Heart left ventricle (tissue), 16 donors: Measurements from ENCODE around the gene SCAMP1. TPM values are rescaled to one million over a fixed set of nuclear protein-coding genes. Genes with fewer than 3 reads are reported as not detected.
A peak's percentile ranks its signal among the peaks of the same experiment; 100 is the strongest.

Experiments
- ATAC-seq, 4 donors: fragments of 200-7000 bp; cut with Tn5 transposase; one replicate each; pipeline ENCODE4 v1.9.1; 2020 to 2022; ENCODE audit warnings: moderate library complexity in 4 of 4, mild to moderate bottlenecking in 3 of 4, moderate number of reproducible peaks in 1 of 4
- DNase-seq, 5 donors: peaks; one replicate each; pipeline ENCODE4 v3.0.0-alpha.2; 2020
- H3K27ac ChIP-seq, 12 donors: fragments of 200-600 bp; sonication (generic) in 4 of 12; one replicate each; pipeline versions ENCODE4 v1.5.0 to v1.8.0; 2016 to 2022; ENCODE audit warnings: mild to moderate bottlenecking in 2 of 12
- H3K27me3 ChIP-seq, 9 donors: fragments of 200-600 bp; sonication (generic) in 2 of 9; one replicate each; pipeline versions ENCODE4 v1.5.1 to v1.8.0; 2016 to 2022; ENCODE audit warnings: mild to moderate bottlenecking in 3 of 9
- H3K36me3 ChIP-seq, 9 donors: fragments of 200-600 bp; sonication (generic) in 2 of 9; one replicate each; pipeline versions ENCODE4 v1.5.0 to v1.8.0; 2018 to 2022; ENCODE audit warnings: mild to moderate bottlenecking in 2 of 9
- H3K4me1 ChIP-seq, 12 donors: fragments of 200-600 bp; sonication (generic) in 4 of 12; one replicate each; pipeline versions ENCODE4 v1.5.0 to v1.8.0; 2016 to 2022; ENCODE audit warnings: mild to moderate bottlenecking in 3 of 12
- H3K4me3 ChIP-seq, 12 donors: fragments of 200-600 bp; sonication (generic) in 4 of 12; one replicate each; pipeline versions ENCODE4 v1.5.0 to v1.8.0; 2017 to 2022; ENCODE audit warnings: mild to moderate bottlenecking in 9 of 12, moderate library complexity in 4 of 12
- H3K9me3 ChIP-seq, 12 donors: fragments of 200-600 bp; sonication (generic) in 4 of 12; one replicate each; pipeline versions ENCODE4 v1.5.0 to v1.8.0; 2016 to 2022; ENCODE audit warnings: mild to moderate bottlenecking in 1 of 12
- POLR2A ChIP-seq, 2 donors: fragments of 450-650 bp; IDR thresholded peaks; one replicate each; pipeline ENCODE4 v1.6.1; 2017; ENCODE audit warnings: antibody characterized with exemption in 2 of 2, mild to moderate bottlenecking in 2 of 2, moderate library complexity in 2 of 2
- WGBS, 4 donors: extraction: QIAGEN DNeasy Blood & Tissue Kit in 2 of 4; methylation state at CpG; one replicate each; pipeline versions ENCODE4 v1.1.5 to v1.1.7; 2013 to 2018; 5-methylcytosine and 5-hydroxymethylcytosine counted together
- intact Hi-C, 10 donors: fragments of 100-400 bp; cut with DNase I; formaldehyde crosslinking; loops; one replicate each; pipeline versions ENCODE4 v1.11.1 to v1.14.2; 2022
- polyA plus RNA-seq, 2 donors: library from polyadenylated mRNA; stranded (reverse); fragments of 200-250 nt; gene quantifications; one replicate each; pipeline ENCODE4 v1.2.3, GENCODE V29; 2013
- total RNA-seq, 9 donors: library from RNA; depleted of rRNA in 2 of 9; stranded (reverse); fragments of >200 nt in 2 of 9; fragmentation: NEBNext Ultra II Directional in 3 of 9; extraction: Animal tissue kit (Norgen Biotek cat#: 25700) in 3 of 9; gene quantifications; one replicate each; pipeline versions ENCODE4 v1.1.0 to v1.2.4, GENCODE V29; 2016 to 2023
- TF ChIP-seq, protein P1 (sequence below), 12 donors: fragments of 200-600 bp; sonication (generic) in 4 of 12; IDR thresholded peaks; one replicate each; pipeline versions ENCODE4 v1.5.0 to v1.8.0; 2018 to 2022; ENCODE audit warnings: antibody characterized with exemption in 12 of 12, mild to moderate bottlenecking in 5 of 12
- donor health status: ischemic (EF 13 %, LVEDD 7.1; RV severe dilation, severe dysfunction).
- donor health status: healthy with polysubstance abuse.
- donor health status: DM: no; HTN: yes; CAD: no.
- donor health status: DM: no; HTN: no; CAD: no.
- donor health status: ischemic (EF 25% LVEDD 6.9; RV normal size, moderate dysfunction).
- donor health status: ischemic (EF 25% LVEDD 5.7; RV mildly dilated, moderate dysfunction).
- donor health status: healthy.
- donor health status: DM: yes; HTN: yes; CAD: no.
- donor health status: ischemic (EF 35%, LVEDD 5.7; RV mildly dilated, moderate dysfunction).
- donor health status: nonischemic (EF 11% LVEDD 7.7; RV severe dilation, severe dysfunction).
- donor health status: DM: yes; HTN: yes; CAD: no.
- donor health status: PGD.
- donor health status: ischemic (EF 29% LVEDD 5.4; RV normal size, mild dysfunction).
- donor health status: nonischemic (EF 23%, LVEDD 6.1; RV moderate dilation, normal function).

Gene SCAMP1
- total and polyA plus RNA-seq, 11 donors = 6.9 to 40.6 (median 33.7) TPM

DNA sequence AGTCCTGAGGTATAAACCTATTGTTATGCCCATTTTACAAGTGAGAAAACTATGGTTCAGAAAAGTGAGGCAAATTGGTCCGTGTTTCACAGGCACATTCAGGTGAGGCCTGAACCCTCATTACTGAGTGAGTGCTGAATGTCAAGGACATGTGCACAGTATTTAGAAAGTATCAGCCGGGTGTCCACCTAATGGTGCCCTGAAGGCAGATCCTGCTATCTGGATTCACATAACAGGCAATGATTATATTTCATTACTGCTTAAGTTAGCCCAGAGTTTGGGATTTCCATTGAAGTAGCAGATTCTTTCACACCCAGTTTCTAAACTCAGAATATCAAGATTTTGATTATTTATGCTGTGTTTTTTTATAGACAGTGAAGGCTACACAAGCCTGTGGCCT, 145.4 kb downstream of the SCAMP1 start:
- intact Hi-C loops = no loop called here

GRCh38 chr5:78506261-78507024, 146.0 kb downstream of the SCAMP1 start:
- H3K4me3 ChIP-seq = peak overlapping the region in 1 of 12 donors; percentile 67
- intact Hi-C loops = no loop called here
- H3K4me1 ChIP-seq = peaks cover 4 to 93% (median 58%) of the 10 kb centered on the region in 12 donors

More for the DNA sequence above, 145.4 kb downstream of the SCAMP1 start:
- TF ChIP-seq, protein P1, sequence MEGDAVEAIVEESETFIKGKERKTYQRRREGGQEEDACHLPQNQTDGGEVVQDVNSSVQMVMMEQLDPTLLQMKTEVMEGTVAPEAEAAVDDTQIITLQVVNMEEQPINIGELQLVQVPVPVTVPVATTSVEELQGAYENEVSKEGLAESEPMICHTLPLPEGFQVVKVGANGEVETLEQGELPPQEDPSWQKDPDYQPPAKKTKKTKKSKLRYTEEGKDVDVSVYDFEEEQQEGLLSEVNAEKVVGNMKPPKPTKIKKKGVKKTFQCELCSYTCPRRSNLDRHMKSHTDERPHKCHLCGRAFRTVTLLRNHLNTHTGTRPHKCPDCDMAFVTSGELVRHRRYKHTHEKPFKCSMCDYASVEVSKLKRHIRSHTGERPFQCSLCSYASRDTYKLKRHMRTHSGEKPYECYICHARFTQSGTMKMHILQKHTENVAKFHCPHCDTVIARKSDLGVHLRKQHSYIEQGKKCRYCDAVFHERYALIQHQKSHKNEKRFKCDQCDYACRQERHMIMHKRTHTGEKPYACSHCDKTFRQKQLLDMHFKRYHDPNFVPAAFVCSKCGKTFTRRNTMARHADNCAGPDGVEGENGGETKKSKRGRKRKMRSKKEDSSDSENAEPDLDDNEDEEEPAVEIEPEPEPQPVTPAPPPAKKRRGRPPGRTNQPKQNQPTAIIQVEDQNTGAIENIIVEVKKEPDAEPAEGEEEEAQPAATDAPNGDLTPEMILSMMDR (IDR thresholded peaks at IDR 0.05) = no peak
- Histone ChIP-seq H3K36me3 (peaks cover 0 to 6% (median 0%) of the 10 kb centered on the region in 9 donors), H3K27ac (peak overlapping the region in 4 of 12 donors; percentile 50 to 73 (median 62)), H3K4me1 (peaks cover 4 to 93% (median 55%) of the 10 kb centered on the region in 12 donors), H3K4me3 (peak overlapping the region in 1 of 12 donors; percentile 67), H3K9me3 (no peaks in the 10 kb centered on the region), H3K27me3 (no peaks in the 10 kb centered on the region)
- ATAC-seq (no peak), DNase-seq (no peak)
- 88 to 97% (median 92%) methylated on average over 2 of the region's 2 CpGs for WGBS, 4 donors

DNA sequence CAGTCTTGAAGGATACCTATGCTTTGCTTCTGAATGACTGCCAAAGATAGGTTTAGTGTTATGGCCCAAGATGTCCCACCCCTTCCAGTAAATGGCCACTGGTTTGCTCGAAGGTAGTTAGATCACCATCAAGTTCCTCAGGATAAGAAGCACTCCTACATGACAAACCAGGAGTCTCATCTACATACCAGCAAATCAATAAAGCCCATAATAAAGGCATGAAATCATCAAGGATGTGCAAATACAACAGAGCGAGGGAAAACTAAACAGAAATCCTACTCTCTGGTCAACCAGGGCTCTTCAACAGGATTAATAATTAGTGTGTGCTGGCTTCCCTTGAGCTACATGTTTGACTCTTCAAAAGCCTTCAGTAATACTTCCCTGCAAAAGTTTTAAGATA, 147.1 kb downstream of the SCAMP1 start:
- H3K9me3 ChIP-seq = no peaks in the 10 kb centered on the region
- no peak for DNase-seq
- intact Hi-C loops = no loop called here
- H3K27ac ChIP-seq = peak overlapping the region in 1 of 12 donors; percentile 85
- H3K27me3 ChIP-seq = no peaks in the 10 kb centered on the region
- peaks cover 0 to 6% (median 0%) of the 10 kb centered on the region in 9 donors for H3K36me3 ChIP-seq
- peak overlapping the region in 1 of 12 donors; percentile 67 for H3K4me3 ChIP-seq
- 88 to 96% (median 93%) methylated on average over 2 of the region's 2 CpGs for WGBS, 4 donors
- peaks cover 4 to 93% (median 49%) of the 10 kb centered on the region in 12 donors for H3K4me1 ChIP-seq
- no peak for ATAC-seq
- TF ChIP-seq, protein P1 (IDR thresholded peaks at IDR 0.05) = no peak
- TF ChIP-seq POLR2A (IDR thresholded peaks at IDR 0.05) = no peak

More at GRCh38 chr5:78506261-78507024, 146.0 kb downstream of the SCAMP1 start:
- H3K27ac ChIP-seq = peak overlapping the region in 2 of 12 donors; percentile 56 to 73
- H3K27me3 ChIP-seq = no peaks in the 10 kb centered on the region
- ATAC-seq = no peak
- no peaks in the 10 kb centered on the region for H3K9me3 ChIP-seq
- DNase-seq = no peak
- TF ChIP-seq, protein P1 (IDR thresholded peaks at IDR 0.05) = no peak
- no peak for TF ChIP-seq POLR2A (IDR thresholded peaks at IDR 0.05)
- H3K36me3 ChIP-seq = peaks cover 0 to 6% (median 0%) of the 10 kb centered on the region in 9 donors
- WGBS, 4 donors = 82 to 93% (median 84%) methylated on average over 2 of the region's 2 CpGs

DNA sequence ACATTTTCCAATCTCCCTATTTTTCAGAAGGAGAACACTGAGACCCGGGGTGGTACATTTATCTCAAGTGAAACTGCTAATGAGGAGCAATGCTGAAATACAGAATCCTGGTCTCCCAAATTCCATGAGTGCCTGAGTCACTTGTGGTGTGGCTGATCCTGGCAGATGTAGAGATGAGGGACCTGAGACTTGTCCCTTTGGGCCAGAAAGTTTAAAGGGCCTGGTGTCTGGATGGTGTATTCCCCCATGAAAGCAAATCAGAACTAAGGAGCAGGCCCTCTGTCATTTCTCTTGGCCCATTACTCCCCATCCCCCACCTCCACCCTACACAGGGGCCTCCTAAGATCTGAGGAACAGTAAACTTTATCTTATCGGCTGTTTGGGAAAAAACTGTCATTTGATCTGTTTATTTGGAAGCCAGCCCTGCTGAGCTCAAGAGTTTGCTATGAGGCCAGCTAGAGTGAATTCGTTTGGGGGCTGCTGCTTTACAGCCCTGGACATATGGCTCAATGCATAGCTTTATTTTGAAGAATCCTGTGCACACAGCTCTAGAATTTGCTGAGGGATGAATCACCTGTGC, 147.9 kb downstream of the SCAMP1 start:
- no peak for DNase-seq
- no peak for TF ChIP-seq POLR2A (IDR thresholded peaks at IDR 0.05)
- TF ChIP-seq, protein P1 (IDR thresholded peaks at IDR 0.05) = no peak
- Histone ChIP-seq H3K4me1 (peaks cover 4 to 92% (median 46%) of the 10 kb centered on the region in 12 donors), H3K27me3 (no peaks in the 10 kb centered on the region), H3K4me3 (peak overlapping the region in 5 of 12 donors; percentile 18 to 67 (median 49)), H3K27ac (peak overlapping the region in 2 of 12 donors; percentile 49 to 85), H3K36me3 (peaks cover 0 to 6% (median 0%) of the 10 kb centered on the region in 9 donors), H3K9me3 (no peaks in the 10 kb centered on the region)
- intact Hi-C loops = no loop called here
- ATAC-seq = no peak
- whole genome bisulfite sequencing, 4 donors = 52 to 67% (median 59%) methylated on average over 2 to 3 of the region's 3 CpGs
